Measurements from ENCODE around the gene PSMD13. TPM values are rescaled to one million over a fixed set of nuclear protein-coding genes. Genes with fewer than 3 reads are reported as not detected.

The PSMD13 gene
- total and polyA plus RNA-seq, 2 of the 13 experiments (the other 11 are each of a cell fraction or from before 2014, with no cell fraction given): 83.0 to 117 TPM

DNA sequence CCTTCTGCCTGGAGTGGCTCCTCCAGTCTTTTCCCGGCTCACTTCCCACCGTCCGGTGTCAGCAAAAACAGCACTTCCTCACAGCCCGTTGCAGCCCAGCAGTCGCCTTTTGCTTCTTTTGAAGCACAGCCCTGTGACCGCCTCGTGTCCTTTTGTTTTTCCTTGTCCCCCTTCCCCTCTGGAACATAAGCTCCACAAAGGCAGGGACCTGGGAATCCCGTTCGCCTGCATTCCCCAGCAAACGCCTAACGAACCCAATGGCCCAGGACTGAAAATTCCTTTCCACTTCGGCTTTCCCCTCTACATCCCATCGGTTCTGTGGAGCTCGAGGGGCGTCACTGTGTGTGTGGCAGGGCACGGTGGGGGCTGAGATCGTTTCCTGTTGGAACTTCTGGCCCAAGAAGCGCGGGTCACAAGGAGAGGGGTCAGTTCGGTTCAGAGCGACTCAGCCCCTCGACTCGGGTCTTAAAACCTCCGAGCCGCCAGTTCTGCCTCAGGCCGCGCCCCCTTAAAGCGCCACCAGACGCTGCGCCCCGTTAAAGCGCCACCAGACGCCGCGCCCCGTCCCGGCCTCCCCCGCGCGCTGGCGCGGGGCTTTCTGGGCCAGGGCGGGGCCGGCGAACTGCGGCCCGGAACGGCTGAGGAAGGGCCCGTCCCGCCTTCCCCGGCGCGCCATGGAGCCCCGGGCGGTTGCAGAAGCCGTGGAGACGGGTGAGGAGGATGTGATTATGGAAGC, 28.4 kb upstream of the PSMD13 start (continued):
- TF ChIP-seq KLF11 (CRISPR knock-in tag; IDR thresholded peaks at IDR 0.05): no peak
- TF ChIP-seq KLF13 (CRISPR knock-in tag; IDR thresholded peaks at IDR 0.05): no peak
- no peak for TF ChIP-seq SIX4 (CRISPR knock-in tag; IDR thresholded peaks at IDR 0.05)
- TF ChIP-seq CCAR2 (optimal IDR thresholded peaks at IDR 0.05; ENCODE audit: low read depth, low read length): no peak
- no peak for TF ChIP-seq JUND (CRISPR knock-in tag; IDR thresholded peaks at IDR 0.05)
- no peak for TF ChIP-seq ZFAT (CRISPR knock-in tag; conservative IDR thresholded peaks at IDR 0.05)
- TF ChIP-seq, protein P1, sequence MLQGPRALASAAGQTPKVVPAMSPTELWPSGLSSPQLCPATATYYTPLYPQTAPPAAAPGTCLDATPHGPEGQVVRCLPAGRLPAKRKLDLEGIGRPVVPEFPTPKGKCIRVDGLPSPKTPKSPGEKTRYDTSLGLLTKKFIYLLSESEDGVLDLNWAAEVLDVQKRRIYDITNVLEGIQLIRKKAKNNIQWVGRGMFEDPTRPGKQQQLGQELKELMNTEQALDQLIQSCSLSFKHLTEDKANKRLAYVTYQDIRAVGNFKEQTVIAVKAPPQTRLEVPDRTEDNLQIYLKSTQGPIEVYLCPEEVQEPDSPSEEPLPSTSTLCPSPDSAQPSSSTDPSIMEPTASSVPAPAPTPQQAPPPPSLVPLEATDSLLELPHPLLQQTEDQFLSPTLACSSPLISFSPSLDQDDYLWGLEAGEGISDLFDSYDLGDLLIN (CRISPR knock-in tag; IDR thresholded peaks at IDR 0.05; ENCODE audit: borderline replicate concordance): 0 out of 2 replicates have a peak, but pooled peaks have one; percentile 36
- no peak for TF ChIP-seq ZNF746 (CRISPR knock-in tag; IDR thresholded peaks at IDR 0.05)
- no peak for TF ChIP-seq RFX5 (IDR thresholded peaks at IDR 0.05; ENCODE audit: low read depth, low read length)
- TF ChIP-seq ZNF280B (CRISPR knock-in tag; IDR thresholded peaks at IDR 0.05; ENCODE audit: borderline replicate concordance): no peak
- TF ChIP-seq ZNF570 (CRISPR knock-in tag; IDR thresholded peaks at IDR 0.05; ENCODE audit: borderline replicate concordance): no peak
- no peak for TF ChIP-seq ADNP (CRISPR knock-in tag; IDR thresholded peaks at IDR 0.05)
- TF ChIP-seq CSRNP2 (CRISPR knock-in tag; conservative IDR thresholded peaks at IDR 0.05; ENCODE audit: low read depth): no peak
- no peak; the same call in 1 of the 2 replicates for TF ChIP-seq PAX8 (CRISPR knock-in tag; IDR thresholded peaks at IDR 0.05; ENCODE audit: borderline replicate concordance)
- TF ChIP-seq ZNF282 (IDR thresholded peaks at IDR 0.05; ENCODE audit: partially characterized antibody): no peak
- TF ChIP-seq ZNF143 (CRISPR knock-in tag; IDR thresholded peaks at IDR 0.05): peak; percentile 88
- TF ChIP-seq ATF6 (CRISPR knock-in tag; conservative IDR thresholded peaks at IDR 0.05): no peak
- TF ChIP-seq JUNB (CRISPR knock-in tag; IDR thresholded peaks at IDR 0.05; ENCODE audit: borderline replicate concordance): no peak
- TF ChIP-seq ZNF850 (CRISPR knock-in tag; conservative IDR thresholded peaks at IDR 0.05): no peak

All from HepG2 (cell line).